ENCODE results near the gene KLHL12.

- TF ChIP-seq CTCF (conservative IDR thresholded peaks at IDR 0.05) = no peak
- no peak for TF ChIP-seq EZH2 (IDR thresholded peaks at IDR 0.05; ENCODE audit: low read depth)
Observed at GRCh38 chr1:202968351-202968750, 41.3 kb upstream of the KLHL12 start.

All from PC-9 (cell line).